HK-2 (cell line): ENCODE results near the gene GADL1.

ENCODE experiments used
- DNase-seq: peaks from one replicate; pipeline ENCODE4 v3.0.0-alpha.2; 2018; ENCODE audit not compliant: unreplicated experiment

GADL1 gene

DNA sequence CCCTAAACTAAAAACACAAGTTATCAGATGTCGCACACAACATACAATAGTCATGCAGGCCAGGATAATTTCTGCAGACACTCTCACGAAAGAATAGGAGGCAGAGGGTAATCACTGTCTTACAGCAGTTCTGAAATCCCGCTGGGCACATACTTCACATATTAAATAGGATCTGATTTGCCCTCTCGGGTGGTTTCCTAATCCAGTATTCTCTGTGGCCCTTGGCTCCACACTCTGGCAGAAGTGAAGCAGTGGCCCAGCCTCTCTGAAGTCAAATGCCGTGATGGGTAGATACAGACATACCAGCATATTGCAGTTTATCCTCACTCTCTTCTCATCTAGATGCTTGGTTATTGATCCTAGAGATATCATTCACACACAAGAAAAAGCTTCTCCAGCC lies 19.0 kb downstream of the GADL1 start:
- DNase-seq = no peak

DNA sequence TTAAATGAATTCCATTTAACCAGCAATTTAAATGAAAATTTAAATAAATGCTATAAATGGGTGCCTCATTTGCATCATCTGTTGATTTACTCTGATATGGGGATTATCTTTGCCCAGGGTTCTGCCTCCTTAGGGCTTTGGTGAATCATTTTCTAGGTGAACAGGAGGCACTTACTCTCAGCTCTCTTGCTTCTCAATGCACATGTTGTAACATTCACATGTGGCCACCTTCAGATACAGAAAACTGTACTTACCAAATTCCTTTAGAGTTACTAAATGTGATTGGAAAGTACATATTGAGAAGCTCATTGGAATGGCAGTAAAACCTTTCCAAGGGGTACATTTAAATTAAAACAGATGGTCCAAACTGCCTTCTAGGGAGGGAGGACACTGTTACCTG lies 20.8 kb downstream of the GADL1 start:
- no peak for DNase-seq

DNA sequence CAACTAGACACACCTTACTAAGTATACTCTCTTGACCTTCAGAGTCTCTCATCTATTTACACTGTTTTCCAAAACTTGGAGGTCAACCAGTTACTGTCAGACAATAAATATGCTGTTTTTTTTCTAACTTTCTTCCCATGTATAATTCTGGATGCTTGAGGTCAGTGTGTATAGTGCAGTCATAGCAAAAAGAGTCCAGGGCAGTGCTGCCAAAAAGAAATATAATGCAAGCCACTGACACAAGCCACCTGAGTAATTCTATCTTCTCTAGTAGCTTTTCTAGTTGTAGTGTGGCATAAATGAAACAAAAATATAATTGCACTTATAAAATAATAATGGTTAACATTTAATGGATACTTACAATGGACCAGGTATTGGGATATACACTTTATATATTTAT lies 21.6 kb downstream of the GADL1 start:
- DNase-seq = no peak

DNA sequence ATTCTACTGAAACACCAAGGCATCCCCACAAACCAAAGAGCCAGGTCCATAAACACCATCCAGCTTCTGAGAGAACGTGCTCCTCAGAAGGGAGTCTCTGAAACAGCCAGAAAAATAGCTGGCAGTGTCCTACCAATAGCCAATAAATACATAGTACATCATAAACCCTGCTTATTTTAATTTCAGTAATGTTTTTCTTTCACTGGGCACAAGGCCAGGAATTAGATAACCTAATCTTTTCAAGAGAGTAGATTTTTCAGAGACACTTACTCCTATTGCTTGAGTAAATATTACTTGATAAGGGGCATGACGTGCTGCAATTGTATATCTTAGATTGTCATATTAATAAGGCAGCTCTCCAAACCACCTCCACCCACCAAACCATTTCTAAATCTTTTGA lies 22.7 kb downstream of the GADL1 start:
- no peak for DNase-seq

DNA sequence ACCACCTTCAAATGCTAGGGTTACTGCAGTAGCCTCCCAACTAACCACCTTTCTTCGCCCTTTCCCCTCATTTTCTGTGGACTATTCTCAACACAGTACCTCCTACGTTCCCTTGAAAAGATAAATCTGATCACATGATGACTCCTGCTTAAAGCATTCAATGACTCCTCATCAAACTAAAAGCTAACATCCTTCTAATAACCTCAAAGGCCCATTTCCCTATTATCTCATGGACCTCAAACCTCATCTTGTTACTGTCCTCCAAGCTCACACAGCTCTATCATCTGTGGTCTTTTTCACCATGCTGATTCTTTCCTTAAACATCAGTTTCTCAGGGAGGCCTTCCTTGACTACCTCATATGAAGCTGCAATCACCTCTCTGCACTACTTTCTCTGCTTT lies 29.6 kb downstream of the GADL1 start:
- no peak for DNase-seq

DNA sequence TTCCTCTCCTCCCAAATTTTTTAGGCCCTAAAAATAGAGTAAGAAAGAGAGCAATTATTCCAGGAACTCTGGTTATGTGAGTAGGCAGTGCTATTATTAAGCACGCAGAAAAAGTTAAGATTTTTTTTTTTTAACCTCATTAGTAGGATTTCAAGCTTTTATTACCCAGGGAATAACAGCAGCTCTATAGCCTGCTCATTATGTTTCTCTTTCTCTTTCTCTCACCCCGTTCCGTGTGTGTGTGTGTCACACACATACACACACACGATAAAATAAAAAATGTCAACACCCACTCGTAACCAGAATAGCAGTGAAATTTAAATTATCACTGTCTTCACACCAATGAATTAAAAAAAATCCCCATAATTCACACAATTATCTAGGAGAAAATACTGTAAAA lies 30.3 kb downstream of the GADL1 start:
- no peak for DNase-seq

DNA sequence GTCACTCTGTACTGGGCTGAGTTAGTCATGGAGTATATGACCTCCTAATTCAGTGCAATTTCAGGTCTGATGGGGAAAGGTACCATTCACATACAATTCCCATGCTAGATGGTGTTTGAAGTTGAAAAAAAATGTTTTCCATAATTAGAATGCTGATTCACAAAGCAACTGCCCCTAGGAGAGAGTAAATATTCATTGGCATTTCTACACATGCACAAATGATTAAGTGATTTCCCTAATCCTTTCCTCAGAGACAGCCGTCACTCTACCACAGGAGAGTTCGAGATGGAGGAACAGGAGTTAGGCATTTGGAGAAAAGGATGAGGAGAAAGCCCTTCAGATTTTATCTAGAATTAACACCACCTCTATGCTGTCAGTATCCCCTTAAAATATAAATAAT lies 32.5 kb downstream of the GADL1 start:
- no peak for DNase-seq

DNA sequence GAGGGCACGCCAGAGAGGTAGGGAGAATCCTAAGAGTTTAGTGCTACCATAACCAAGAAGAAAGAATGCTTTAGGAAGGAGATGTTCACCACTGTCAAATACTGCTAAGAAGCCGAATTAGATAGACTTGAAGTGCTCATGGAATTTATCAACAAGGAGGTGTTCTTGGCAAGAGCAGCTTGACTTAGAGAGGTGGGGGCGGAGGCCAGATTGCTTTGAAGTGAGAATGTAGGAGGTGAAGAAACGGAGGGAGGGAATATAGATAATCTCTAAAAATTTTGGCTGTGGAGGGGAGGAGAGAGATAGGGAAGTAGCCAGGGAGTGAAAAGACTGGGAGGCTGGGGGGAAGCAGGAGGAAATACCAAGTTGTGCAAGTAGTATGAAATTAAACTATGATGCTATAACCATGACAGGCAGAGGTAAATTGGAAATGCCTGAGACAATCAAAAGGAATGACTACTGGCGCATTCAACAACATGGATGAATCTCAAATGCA lies 35.5 kb downstream of the GADL1 start:
- no peak for DNase-seq

DNA sequence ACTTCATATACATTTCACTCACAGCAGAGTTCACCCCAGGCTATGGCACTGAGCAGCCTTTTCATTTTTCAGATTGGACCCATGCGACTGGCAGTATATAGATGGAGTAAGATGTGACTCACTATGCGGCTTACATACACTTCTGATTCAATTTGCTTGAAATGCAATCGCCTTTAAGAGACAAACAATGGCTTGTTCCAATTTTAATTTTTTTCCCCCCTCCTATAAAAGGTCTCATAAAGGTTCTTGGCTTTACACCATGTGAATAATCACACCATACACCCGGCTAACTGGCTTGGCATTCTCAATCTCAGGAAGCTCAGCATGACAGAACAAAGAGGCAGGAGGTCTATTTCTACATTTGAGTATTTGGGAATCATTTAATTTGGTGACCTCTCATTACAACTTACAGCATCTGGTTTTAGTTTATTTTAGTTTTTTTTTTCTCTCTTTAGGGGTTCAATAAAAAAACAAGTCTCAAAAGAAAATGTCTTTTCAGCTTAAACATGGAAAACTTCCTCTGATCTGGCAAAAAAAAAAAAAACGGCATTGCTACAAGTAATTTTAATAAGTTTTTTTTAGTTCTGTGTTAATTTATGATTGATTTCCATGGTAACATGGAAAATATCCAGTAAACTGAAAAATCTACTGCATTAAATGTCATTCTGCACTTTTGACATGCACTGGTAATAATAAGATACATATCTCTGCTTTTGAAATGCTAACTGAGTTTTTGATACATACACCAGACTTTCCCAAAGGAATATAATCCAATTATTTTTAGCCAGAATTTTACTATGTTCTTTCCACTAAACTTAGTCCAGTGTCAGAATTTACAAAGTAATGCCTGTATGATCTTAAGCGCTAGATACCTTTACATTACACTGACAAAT lies 38.8 kb downstream of the GADL1 start:
- DNase-seq = no peak

DNA sequence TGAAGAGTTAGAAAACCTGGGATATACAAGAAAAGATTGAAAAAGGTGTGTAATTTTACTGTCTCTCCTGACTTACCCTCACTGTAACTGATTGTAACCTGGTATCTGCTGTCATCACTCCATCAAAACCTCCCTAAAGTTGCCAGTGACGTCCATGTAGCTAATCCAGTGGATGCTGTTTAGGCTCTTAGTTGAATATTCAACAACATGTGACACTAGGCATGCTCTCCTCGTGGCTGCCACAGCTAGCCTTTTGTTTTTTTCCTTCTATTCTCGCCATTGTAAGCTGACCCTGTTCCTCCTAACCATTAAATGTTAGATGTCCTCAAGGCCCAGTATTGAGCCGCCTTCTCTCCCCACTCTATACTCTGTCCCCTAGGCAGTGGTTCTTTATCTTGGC lies 41.6 kb downstream of the GADL1 start:
- DNase-seq = no peak

DNA sequence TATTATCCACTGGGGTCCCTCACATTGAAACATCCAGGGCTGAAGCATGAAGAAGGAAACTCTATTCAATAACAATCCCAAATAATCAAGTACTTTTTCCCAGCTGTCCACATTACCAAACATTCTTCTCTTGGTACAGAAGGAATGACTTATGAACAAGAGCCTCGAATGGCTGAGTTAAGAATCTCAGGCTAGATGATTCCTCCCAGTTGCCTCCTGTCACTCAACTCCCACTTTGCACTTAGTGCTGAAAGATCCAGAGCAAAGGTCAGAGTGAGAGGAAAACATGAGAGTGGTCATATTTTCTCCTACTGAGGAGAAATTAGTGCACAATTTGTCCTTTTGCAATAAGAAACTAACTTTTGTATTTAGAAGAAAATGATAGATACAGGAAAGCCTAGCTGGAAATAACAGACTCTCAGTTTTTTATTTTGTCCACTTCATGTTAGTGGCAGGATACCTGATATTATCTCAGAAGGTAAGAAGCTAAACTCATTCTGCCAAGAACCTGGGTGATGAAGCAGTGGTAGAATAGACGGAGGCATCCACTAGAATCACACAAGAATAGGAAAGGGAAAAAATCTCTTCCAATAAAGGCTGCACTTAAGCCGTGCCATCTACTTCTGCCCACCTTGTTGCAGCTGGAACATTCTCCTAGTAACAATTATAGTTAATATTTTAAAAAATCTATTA lies 46.2 kb downstream of the GADL1 start:
- DNase-seq = no peak

DNA sequence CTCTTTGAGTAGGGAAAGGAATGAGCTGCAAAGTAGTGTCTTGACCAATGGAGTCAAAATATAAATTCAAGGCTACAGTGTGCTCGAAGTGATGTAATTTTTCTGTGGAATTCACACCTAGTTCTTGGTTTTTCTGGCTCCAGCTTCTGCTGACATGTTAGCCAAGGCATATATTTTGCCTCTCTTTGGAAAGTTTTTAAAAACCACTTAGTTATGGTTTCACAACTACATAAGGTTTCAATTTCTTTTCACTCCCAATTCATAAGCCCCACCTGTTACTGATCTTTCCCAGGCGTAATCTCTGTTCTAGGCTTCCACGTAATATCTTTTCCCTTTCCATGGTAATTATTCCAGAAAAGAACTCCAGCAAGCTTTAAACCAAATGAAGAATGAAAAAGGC lies 46.9 kb downstream of the GADL1 start:
- no peak for DNase-seq

DNA sequence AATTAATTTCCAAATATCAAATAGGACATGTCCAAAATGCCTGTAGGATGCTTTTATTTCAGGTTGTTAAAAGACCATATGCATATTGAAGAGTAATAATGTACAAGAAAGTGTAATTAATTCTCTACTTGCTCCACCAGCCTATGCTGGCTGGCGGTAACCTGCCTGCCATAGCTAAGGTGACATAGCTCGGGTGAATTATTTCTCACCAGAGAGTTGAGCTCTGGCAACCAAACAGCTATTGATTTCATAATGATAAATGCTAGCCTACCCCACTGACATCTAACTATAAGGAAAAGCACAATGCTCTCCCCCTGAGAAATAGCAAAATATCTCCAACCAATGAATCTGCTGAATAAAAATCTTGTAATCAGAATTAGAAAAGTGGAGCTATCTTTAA lies 48.9 kb downstream of the GADL1 start:
- no peak for DNase-seq

DNA sequence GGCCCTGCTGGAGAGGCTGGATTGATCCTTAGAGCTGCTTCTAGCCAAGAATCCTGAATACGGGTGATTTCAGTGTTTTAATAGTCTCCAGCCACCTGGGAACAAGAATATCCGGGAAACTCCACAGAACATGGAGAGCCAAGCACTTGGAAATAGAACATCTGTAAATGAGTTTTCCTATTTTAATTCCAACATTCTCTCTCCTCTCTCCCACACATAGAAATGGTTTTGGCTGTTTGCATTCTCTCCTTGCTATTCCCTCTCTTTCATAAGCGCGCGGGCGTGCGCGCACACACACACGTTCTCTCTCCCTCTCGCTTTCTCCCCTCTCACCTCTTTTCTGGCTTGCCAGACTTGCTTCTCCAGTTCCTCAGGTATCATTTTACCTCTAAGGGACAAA lies 50.6 kb downstream of the GADL1 start:
- DNase-seq = no peak

DNA sequence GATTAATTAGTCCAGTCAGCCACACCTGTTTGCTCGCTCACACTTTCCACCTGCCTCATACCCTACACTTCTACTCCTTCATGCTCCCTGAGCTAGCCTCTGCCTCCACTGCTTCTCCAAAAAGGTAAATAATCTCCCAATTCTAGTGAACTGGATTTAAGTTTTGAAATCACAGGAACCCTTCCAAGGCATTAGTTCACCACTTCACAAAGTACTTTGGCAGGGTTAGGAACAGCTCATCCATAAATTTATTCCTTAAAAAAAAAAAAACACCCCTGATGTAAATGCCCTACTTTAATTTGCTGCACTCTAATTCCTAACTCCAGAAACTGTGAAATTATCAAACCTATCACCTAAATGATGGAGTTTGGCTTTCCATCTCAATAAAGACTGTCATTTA lies 58.3 kb downstream of the GADL1 start:
- no peak for DNase-seq

DNA sequence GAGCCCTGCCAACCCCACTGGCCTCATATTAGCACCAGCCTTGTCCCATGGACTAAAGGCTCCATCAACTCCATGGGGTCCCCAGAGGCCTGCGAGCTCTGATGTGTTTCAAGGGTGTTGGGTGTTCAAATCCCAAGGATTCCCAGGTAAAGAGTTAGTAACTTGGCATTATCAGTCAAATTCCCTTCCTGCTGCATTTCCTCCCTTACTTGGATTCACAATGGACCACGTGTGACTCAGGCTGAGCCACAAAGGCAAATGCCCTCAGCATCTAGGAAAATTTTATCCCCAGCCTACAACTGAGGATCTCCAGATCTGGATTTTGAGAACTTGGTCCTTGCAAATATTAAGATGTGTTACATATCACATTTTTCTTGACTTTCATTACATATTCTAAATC lies 58.8 kb downstream of the GADL1 start:
- no peak for DNase-seq

DNA sequence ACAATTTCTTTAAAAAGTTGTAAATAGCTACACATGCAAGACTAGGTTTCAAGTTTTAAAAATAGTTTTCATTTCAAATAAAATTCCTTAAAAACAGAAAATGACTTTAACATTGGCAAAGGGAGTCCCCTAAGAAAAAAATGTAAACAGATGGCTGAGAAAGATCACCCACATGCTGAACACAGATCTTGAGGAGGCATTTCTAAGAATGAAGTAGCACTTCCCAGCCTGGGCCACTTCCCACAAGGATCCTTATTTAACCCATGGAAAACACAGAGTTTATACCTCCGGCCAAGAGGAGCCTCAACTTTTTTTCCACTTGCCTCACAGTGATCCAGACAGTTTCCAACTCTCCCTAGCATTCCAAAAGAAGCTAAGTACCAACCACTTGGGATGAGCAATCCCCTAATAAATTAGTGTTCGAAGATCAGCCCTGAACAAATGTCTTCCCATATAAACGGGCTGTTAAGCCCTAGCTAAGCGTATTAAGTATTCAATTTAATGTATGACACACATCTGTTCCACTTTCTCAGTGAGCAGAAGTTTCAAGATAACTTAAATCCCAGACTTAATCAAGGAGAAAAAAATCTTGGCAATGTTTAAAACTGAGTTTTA lies 61.4 kb downstream of the GADL1 start:
- no peak for DNase-seq

DNA sequence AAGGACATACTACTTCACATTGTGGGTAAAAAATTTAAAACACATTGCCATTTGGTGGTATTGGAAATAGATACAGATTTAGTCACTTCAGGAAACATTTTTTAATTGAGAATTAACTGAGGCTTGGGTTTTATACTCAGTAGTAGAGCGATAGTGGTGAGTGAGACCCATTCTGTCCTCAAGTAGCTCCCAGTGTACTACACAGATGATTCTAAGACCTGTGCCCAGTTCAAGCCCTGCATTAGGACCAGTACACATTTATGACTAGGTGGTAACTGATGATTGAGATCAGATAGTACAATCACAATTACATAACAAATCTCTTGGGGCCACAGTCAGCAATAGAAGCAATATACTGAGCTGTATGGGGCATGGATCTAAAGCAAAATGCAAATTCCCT lies 67.4 kb downstream of the GADL1 start:
- no peak for DNase-seq

DNA sequence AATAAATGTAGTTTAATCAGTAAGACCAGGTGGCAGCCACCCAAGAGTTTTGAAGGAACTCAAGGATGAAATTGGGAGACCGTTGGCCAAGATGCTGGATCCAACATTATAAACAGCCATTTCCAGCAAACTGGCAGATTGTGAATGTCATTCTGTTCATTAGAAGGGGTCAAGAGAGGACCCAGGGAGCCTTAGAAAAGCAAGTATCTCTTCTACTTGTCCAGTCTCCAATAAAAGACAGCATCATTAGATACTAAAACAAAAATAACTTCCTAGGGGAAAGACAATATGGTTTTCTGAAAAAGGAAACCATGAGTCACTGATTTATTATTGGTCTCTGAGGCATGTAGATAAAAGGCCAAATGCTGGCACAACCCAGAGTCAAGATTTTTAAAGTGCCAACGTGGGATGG lies 67.9 kb downstream of the GADL1 start:
- no peak for DNase-seq

DNA sequence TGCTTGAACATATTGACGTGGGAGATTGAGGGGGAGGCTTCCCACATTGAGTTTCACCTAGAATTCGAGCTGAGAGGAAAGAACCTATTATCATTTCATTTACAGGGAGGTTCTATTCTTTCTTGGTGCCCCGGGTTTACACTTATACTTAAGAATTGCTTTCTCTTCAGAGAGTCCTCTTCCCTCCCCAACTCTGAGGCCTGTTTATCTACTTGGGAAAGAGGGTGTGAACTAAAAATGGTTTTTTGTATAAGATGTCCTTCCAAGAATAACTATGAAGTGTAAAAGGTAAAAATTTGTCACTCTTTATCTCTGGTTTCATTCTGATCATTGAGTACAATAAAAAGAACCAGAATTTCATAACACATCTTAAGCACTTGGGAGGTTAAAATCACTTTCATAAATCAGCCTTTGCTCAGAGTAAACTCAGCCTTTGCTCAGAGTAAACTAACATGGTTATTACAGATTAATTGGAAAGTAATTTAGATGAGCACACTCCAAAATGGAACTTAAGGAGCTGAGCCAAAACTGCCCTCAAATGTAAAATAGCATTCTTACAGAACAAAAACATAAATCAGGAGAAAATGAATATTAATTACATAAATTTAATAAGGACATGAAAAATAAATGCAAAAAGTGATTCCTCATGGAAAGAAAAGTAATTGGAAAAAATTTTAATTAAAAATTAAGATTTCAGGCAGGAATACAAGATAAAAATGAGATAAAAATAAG lies 75.2 kb downstream of the GADL1 start:
- no peak for DNase-seq

DNA sequence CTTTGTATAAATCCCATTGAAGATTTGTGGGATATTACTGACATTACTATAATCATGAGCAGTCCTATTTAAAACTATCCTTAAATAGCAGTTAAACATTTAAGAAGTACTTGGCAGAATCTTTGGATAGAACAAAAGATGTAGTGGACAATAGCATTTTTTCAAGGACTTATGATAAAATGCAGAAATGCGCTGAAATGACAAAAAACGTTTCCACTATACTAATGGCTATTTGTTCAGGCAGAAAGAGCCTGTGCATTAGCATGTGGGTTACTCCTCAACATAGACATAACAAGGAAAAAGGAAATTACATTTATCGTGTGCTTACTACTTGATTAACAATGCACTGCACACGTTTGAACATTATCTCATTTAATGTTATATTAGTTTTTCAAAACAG lies 80.7 kb downstream of the GADL1 start:
- DNase-seq = no peak

DNA sequence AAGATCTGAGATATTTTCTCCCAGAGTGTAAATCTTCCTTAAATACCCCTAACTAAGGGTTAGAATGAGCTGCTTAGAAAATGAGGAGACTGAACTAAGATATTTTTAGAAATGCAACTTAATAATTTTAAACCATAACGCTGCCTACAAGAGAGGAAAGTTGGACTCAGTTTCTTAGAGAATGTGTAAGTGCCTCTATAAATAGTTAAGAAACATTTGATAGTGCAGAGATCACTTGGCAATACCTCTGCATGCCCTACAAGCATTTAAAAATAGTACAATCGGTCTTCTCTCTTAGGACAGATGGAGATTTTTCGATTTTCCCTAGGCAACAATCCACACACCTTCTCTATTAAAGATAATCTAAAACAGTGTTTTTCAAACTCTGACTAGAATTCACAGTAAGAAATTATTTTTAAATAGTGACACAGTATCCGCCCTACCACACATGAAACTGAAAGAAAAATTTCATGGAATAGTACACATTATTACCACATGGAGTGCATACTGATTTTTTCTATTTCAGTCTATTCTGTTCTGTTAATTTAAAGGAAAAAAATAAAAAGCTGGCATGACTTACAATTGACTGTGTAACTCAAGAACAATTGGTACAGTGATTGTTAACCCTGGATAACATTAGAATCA lies 83.2 kb downstream of the GADL1 start:
- no peak for DNase-seq
